A673 (cell line): ENCODE data around the gene AP5B1. TPM values are rescaled to one million over a fixed set of nuclear protein-coding genes. Genes with fewer than 3 reads are reported as not detected.

Source experiments
- BruUV-seq: library from RNA; stranded (reverse); fragments of 400-500 nt; replicated peaks from 2 replicates; lab custom pipeline; 2021; lab: Mats Ljungman, UMichigan
- CTCF ChIA-PET: fragments of 300-600 bp; sonication (Branson Sonifier 250); formaldehyde crosslinking; loops from one replicate; lab custom pipeline; 2022; ENCODE audit warnings: antibody characterized with exemption; lab: Charles Lee
- POLR2A ChIA-PET: fragments of 300-600 bp; sonication (Branson Sonifier 250); formaldehyde crosslinking; loops from one replicate; lab custom pipeline; 2022; ENCODE audit warnings: antibody characterized with exemption; ENCODE audit not compliant: low non-redundant PET; lab: Charles Lee
- DNase-seq: peaks from one replicate; pipeline ENCODE4 v3.0.0-alpha.2; 2015; ENCODE audit warnings: low spot score
- H3K27ac ChIP-seq: fragments of 200-600 bp; sonication (generic); 2 replicates; pipeline ENCODE4 v1.5.1; 2016; ENCODE audit warnings: mixed run types, low read depth, mild to moderate bottlenecking, mixed read lengths, antibody characterized with exemption, low read length; ENCODE audit not compliant: poor library complexity, severe bottlenecking
- H3K27me3 ChIP-seq: fragments of 200-600 bp; sonication (generic); replicated peaks from 2 replicates; pipeline ENCODE4 v1.6.1; 2017; ENCODE audit warnings: mixed run types, low read depth, mild to moderate bottlenecking, mixed read lengths, antibody characterized with exemption, low read length; ENCODE audit not compliant: insufficient read depth, poor library complexity
- H3K36me3 ChIP-seq: fragments of 200-600 bp; sonication (generic); 2 replicates; pipeline ENCODE4 v1.6.1; 2016; ENCODE audit warnings: mixed run types, mild to moderate bottlenecking, mixed read lengths, antibody characterized with exemption, low read length; ENCODE audit not compliant: insufficient read depth, poor library complexity, severe bottlenecking
- H3K4me1 ChIP-seq: fragments of 200-600 bp; sonication (generic); 2 replicates; pipeline ENCODE4 v1.6.1; 2017; ENCODE audit warnings: mixed run types, mild to moderate bottlenecking, mixed read lengths, antibody characterized with exemption, low read length; ENCODE audit not compliant: insufficient read depth, poor library complexity, severe bottlenecking
- H3K4me3 ChIP-seq: fragments of 200-600 bp; sonication (generic); 2 replicates; pipeline ENCODE4 v1.5.1; 2016; ENCODE audit warnings: low read depth, mixed run types, mild to moderate bottlenecking, mixed read lengths, low read length; ENCODE audit not compliant: poor library complexity, severe bottlenecking
- H3K9me3 ChIP-seq: fragments of 200-600 bp; sonication (generic); 2 replicates; pipeline ENCODE4 v1.6.1; 2016; ENCODE audit warnings: mixed run types, low read depth, mild to moderate bottlenecking, mixed read lengths, antibody characterized with exemption, low read length; ENCODE audit not compliant: poor library complexity, severe bottlenecking
- EZH2 ChIP-seq: fragments of 200-600 bp; sonication (generic); IDR thresholded peaks from 2 replicates; pipeline ENCODE4 v1.6.1; 2017; ENCODE audit warnings: borderline replicate concordance, low read depth, mild to moderate bottlenecking, mixed read lengths, antibody characterized with exemption, low read length; ENCODE audit not compliant: poor library complexity, severe bottlenecking
- intact Hi-C: fragments of 100-400 bp; cut with micrococcal nuclease; formaldehyde crosslinking; loops from one replicate; pipeline ENCODE4 v1.10.0; 2022; ENCODE audit not compliant: unreplicated experiment
- total RNA-seq: library from RNA; stranded (reverse); gene quantifications from 2 replicates; pipeline ENCODE4 v1.2.3, GENCODE V29; 2021
- TF ChIP-seq, protein P1 (sequence below): fragments of 300-800, 200-600 bp; sonication (generic); conservative IDR thresholded peaks from 2 replicates; pipeline ENCODE4 v1.5.1; 2017; ENCODE audit warnings: low read depth, mild to moderate bottlenecking, antibody characterized with exemption, low read length, moderate library complexity, mixed read lengths

The AP5B1 gene
- total RNA-seq, 1 experiment from 2014 or later, result 22.5 TPM

DNA sequence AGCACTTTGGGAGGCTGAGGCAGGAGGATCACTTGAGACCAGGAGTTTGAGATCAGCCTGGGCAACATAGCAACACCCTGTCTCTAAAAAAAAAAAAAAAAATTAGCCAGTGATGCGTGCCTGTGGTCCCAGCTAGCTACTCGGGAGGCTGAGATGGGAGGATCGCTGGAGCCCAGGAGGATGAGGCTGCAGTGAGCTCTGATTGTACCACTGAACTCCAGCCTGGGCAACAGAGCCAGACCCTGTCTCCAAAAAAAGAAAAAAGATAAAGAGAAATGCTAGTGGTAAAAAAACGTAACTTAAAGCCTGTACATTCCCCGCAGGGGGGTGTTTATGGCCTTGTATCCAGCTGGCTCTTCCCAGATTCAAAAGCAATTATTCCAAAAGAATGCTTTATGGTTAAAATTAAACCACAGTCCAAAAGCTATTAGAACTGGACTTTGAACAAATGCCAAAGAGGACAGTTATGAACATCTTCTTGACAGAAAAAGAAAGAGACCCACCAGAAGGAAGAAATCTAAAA, 36.6 kb upstream of the AP5B1 start:
- POLR2A ChIA-PET, result no interaction called here
- Histone ChIP-seq H3K27me3 (no peaks in the 10 kb centered on the region), H3K4me1 (no peaks in the 10 kb centered on the region), H3K4me3 (peak overlapping the region; percentile 59), H3K36me3 (no peaks in the 10 kb centered on the region), H3K9me3 (no peaks in the 10 kb centered on the region), H3K27ac (no peak overlapping the region)
- intact Hi-C loops, result loop anchor here (5.0 kb wide), 1 partner anchor 35 kb away; the partner anchor contains the start of gene AP5B1
- no TSS peak for BruUV-seq
- CTCF ChIA-PET, result interaction anchor here (0.6 to 1.8 kb wide), 7 partner anchors 19 to 260 kb away, joined by 3 to 12 read pairs (median 5); partner anchors contain the start of gene KAT5
- TF ChIP-seq EZH2, result no peak
- TF ChIP-seq, protein P1, sequence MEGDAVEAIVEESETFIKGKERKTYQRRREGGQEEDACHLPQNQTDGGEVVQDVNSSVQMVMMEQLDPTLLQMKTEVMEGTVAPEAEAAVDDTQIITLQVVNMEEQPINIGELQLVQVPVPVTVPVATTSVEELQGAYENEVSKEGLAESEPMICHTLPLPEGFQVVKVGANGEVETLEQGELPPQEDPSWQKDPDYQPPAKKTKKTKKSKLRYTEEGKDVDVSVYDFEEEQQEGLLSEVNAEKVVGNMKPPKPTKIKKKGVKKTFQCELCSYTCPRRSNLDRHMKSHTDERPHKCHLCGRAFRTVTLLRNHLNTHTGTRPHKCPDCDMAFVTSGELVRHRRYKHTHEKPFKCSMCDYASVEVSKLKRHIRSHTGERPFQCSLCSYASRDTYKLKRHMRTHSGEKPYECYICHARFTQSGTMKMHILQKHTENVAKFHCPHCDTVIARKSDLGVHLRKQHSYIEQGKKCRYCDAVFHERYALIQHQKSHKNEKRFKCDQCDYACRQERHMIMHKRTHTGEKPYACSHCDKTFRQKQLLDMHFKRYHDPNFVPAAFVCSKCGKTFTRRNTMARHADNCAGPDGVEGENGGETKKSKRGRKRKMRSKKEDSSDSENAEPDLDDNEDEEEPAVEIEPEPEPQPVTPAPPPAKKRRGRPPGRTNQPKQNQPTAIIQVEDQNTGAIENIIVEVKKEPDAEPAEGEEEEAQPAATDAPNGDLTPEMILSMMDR, result no peak
- peak; percentile 23 for DNase-seq

DNA sequence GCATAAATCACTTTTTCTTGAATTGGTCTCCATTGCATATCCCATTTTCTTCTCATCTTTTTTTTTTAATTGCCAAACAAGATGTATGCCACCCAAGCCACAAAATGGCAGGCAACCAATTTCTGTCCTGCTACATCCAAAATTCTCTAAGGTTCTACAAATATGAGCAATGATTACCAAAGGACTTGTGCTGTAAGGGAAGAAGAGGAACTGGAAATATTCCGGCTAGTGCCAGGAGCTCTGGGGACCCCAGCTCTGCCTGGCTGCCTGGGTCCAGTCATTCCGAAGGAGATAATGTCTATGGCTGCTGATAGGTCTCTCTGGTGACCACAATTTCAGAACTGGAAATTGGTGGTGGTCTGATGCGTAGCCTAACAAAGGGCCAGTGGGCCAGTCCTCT, 35.9 kb upstream of the AP5B1 start:
- no peak overlapping the region for H3K27ac ChIP-seq
- POLR2A ChIA-PET, result no interaction called here
- TF ChIP-seq, protein P1, result no peak
- no peak for TF ChIP-seq EZH2
- no peaks in the 10 kb centered on the region for H3K36me3 ChIP-seq
- H3K9me3 ChIP-seq, result no peaks in the 10 kb centered on the region
- intact Hi-C loops, result loop anchor here (5.0 kb wide), 1 partner anchor 34 kb away; the partner anchor contains the start of gene AP5B1
- BruUV-seq, result no TSS peak
- H3K4me3 ChIP-seq, result no peak overlapping the region
- H3K27me3 ChIP-seq, result no peaks in the 10 kb centered on the region
- CTCF ChIA-PET, result interaction anchor here (1.7 to 1.8 kb wide), 2 partner anchors 37 to 105 kb away, joined by 10 to 12 read pairs; partner anchors contain the start of gene KAT5
- no peaks in the 10 kb centered on the region for H3K4me1 ChIP-seq
- no peak for DNase-seq

DNA sequence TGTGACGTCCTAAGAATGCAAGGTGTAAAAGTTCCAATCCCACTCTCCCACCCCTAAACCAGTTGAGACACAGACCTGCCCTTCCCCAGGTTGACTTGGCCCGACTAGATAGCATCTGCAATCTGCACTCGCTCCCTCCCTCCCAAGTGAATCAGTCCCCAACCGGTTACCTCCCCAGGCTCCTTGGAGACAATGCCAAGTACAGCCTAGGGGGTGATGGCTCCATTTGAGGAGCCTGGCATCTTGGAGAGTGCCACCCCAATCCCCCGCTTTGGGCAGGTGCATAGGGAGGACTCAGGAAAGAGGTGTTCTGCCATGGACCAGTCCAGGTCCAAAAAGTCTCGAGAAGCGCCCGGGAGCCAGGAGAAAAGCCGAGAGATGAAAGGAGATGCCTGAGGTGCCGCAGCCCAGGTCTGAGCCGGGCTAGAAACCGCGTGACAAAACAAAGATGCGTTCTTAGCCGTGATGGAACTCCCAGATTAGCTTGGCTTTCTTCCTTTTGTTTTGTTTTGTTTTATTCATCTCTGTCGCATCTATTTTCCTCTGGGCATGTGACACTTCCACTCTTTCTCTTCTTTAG, 34.3 kb upstream of the AP5B1 start:
- CTCF ChIA-PET, result no interaction called here

More for the DNA sequence above, 34.3 kb upstream of the AP5B1 start:
- POLR2A ChIA-PET, result no interaction called here
- H3K27ac ChIP-seq, result no peak overlapping the region
- no peaks in the 10 kb centered on the region for H3K9me3 ChIP-seq
- H3K4me1 ChIP-seq, result no peaks in the 10 kb centered on the region
- H3K4me3 ChIP-seq, result no peak overlapping the region
- no peak for TF ChIP-seq EZH2
- TF ChIP-seq, protein P1, result no peak
- H3K36me3 ChIP-seq, result no peaks in the 10 kb centered on the region
- H3K27me3 ChIP-seq, result no peaks in the 10 kb centered on the region
- intact Hi-C loops, result loop anchor here (5.0 kb wide), 1 partner anchor 33 kb away; the partner anchor contains the start of gene AP5B1
- no TSS peak for BruUV-seq
- no peak for DNase-seq
